Suprapubic skin (tissue), 4 donors: ENCODE measurements around the gene CBX4. TPM values are rescaled to one million over a fixed set of nuclear protein-coding genes. Genes with fewer than 3 reads are reported as not detected.

Experiments
- DNase-seq, 2 donors: peaks; one replicate each; pipeline ENCODE4 v3.0.0-alpha.2; 2019; ENCODE audit warnings: low spot score in 2 of 2
- H3K27ac ChIP-seq: fragments of 200-600 bp; sonication (generic); one replicate; pipeline ENCODE4 v1.5.1; 2019
- H3K27me3 ChIP-seq: fragments of 200-600 bp; sonication (generic); one replicate; pipeline ENCODE4 v1.5.1; 2019
- H3K36me3 ChIP-seq: fragments of 200-600 bp; sonication (generic); one replicate; pipeline ENCODE4 v1.5.1; 2019
- H3K4me1 ChIP-seq: fragments of 200-600 bp; sonication (generic); one replicate; pipeline ENCODE4 v1.5.1; 2019
- H3K4me3 ChIP-seq: fragments of 200-600 bp; sonication (generic); one replicate; pipeline ENCODE4 v1.5.1; 2019; ENCODE audit warnings: mild to moderate bottlenecking
- H3K9me3 ChIP-seq: fragments of 200-600 bp; sonication (generic); one replicate; pipeline ENCODE4 v1.5.1; 2019
- CTCF ChIP-seq, 2 donors: fragments of 200-600 bp in 1 of 2; fragments of 450-650 bp in 1 of 2; sonication (generic) in 1 of 2; IDR thresholded peaks; one replicate each; pipeline ENCODE4 v1.5.1; 2016 to 2019; ENCODE audit warnings: antibody characterized with exemption in 2 of 2, mild to moderate bottlenecking in 1 of 2, moderate library complexity in 1 of 2
- EP300 ChIP-seq: sonication (generic); formaldehyde crosslinking; IDR thresholded peaks from one replicate; pipeline ENCODE4 v1.6.1; 2017; ENCODE audit warnings: antibody characterized with exemption
- POLR2A ChIP-seq, 2 donors: fragments of 450-650 bp; IDR thresholded peaks; one replicate each; pipeline ENCODE4 v1.6.1; 2017; ENCODE audit warnings: antibody characterized with exemption in 2 of 2, mild to moderate bottlenecking in 2 of 2, moderate library complexity in 2 of 2
- POLR2AphosphoS5 ChIP-seq, 3 donors: sonication (generic); formaldehyde crosslinking; IDR thresholded peaks; one replicate each; pipeline ENCODE4 v1.6.1; 2017; ENCODE audit warnings: antibody characterized with exemption in 3 of 3
- WGBS: methylation state at CpG from one replicate; pipeline ENCODE4 v1.1.5; 2018; 5-methylcytosine and 5-hydroxymethylcytosine counted together
- total RNA-seq, 4 donors: library from RNA; depleted of rRNA; stranded (reverse); fragments of >200 nt; gene quantifications; one replicate each; pipeline ENCODE4 v1.1.0, GENCODE V29; 2016

The CBX4 gene
- total RNA-seq, 4 donors from 2014 or later = 33.0 to 47.7 (median 38.0) TPM

DNA sequence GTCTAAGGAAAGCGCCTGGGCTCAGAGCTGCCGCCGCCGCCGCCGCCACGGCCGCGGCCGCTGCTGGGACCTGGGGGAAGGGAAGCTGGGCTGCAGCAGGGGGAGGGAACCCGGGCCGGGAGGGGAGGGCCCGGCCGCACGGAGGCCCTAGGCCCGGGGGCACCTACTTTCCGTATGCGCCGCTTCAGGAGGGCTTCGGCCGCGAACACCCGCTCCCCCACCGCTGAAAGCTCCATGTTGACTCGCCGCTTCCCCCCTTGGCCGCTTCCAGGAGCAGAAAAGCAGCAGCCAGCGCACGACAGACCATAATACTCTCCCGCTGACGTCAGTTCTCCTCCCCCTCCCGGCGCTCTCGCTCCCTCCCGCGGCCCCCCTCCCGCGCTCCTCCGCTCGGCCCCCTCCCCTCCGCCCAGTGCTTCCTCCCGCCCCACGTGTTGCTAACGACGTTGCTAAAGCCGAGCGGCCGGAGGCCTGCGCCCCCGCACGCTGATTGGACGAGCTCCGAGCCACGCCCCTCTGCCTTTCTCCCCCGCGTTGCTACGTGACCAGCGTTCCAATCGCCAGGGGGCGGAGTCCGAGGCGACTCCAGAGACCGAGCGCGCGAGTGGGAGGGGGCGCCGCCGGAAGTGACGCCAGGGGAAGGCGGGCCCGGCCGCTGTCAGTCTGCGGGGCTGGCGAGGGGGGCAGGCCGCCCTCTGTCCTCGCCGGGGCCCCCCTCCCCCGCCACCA is 42.3 kb downstream of the CBX4 start, which contains the start of gene CBX8:
Gene CBX8 (minus strand): TSS at position 315 of the 729 bp plus-strand sequence. CDS start 79 bp downstream, at position 236.
- TF ChIP-seq POLR2AphosphoS5 (IDR thresholded peaks at IDR 0.05) (peak in 2 of 3 donors; percentile 36 to 63), POLR2A (IDR thresholded peaks at IDR 0.05) (no peak), EP300 (no peak), CTCF (IDR thresholded peaks at IDR 0.05) (peak in 1 of 2 donors; percentile 19)
- peak within 1 kb of the TSS; percentile 76 for H3K27ac ChIP-seq
- H3K27me3 ChIP-seq = peaks cover 60% of the 10 kb centered on the region
- no CpG with 5 or more reads among the region's 79 CpGs for WGBS
- H3K36me3 ChIP-seq = peaks cover 6% of the 10 kb centered on the region
- peak within 1 kb of the TSS; percentile 78 for H3K4me3 ChIP-seq
- H3K9me3 ChIP-seq = no peaks in the 10 kb centered on the region
- peak; percentile 100 for DNase-seq
- H3K4me1 ChIP-seq = peaks cover 69% of the 10 kb centered on the region

DNA sequence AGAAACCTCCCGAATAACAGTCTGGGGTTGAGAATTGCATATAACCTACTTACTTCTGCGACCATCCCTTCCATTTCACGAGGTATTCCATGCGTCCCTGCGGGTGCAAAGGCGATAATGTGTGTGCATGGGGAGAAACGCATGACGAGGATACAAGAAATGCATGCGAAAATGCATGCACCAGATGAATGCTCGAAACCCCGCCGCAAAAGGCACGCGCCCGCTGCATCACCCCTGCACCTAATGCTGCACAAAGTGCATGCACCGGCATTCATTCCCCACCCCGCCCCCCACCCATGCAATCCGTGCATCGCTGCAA is 42.8 kb downstream of the CBX4 start:
- H3K36me3 ChIP-seq = peaks cover 6% of the 10 kb centered on the region
- H3K4me3 ChIP-seq = peak overlapping the region; percentile 78
- 2% methylated on average over 10 of the region's 19 CpGs for WGBS
- TF ChIP-seq CTCF (IDR thresholded peaks at IDR 0.05) (no peak), POLR2AphosphoS5 (IDR thresholded peaks at IDR 0.05) (no peak), POLR2A (IDR thresholded peaks at IDR 0.05) (no peak)
- DNase-seq = no peak
- H3K4me1 ChIP-seq = peaks cover 71% of the 10 kb centered on the region
- H3K27ac ChIP-seq = no peak overlapping the region
- no peaks in the 10 kb centered on the region for H3K9me3 ChIP-seq
- peaks cover 60% of the 10 kb centered on the region for H3K27me3 ChIP-seq

- WGBS = 76% methylated on average over 8 of the region's 8 CpGs
- peaks cover 71% of the 10 kb centered on the region for H3K4me1 ChIP-seq
- peaks cover 60% of the 10 kb centered on the region for H3K27me3 ChIP-seq
These were observed 43.3 kb downstream of the CBX4 start for GRCh38 chr17:79795795-79796443.

DNA sequence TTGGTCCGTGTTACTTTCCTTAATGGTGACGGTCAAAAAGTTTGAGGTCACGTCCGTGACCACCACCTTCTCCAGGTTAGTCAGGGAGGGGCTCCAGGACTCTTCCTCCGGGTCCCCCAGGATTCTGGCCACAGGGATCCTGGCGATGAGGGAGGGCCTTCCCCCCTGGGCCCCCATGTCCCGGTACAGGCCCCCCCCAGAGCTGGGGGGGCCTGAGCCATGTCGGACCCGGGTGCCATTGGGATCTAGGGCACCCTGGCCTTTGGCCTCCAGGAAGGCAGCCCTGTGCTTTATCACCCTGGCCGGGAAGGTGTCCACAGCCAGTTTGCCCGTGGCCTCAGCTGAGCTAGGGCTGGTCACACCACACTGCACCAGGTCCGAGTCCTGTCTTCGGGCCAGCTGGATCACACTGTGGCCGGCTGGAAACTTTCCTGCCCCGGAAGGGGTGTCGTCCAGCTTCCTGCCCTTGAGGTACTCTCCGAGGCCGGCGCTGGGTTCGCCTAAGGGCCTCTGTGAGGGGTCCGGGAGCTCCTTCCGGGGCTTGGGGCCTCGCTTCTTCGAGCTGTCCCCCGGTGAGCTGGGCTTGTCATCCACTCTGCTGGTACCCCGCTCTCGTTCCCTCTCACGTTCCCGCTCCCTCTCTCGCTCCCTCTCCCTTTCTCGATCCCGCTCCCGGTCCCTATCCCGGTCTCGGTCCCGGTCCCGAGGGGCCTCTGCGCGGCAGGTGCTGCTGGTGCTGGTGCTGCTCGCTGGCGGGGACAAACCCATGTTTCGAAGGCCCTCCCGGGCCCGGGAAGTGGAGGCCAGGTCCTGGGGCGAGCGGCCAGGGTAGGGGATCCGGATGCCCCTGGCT is 44.4 kb downstream of the CBX4 start:
- Histone ChIP-seq H3K4me3 (no peak overlapping the region), H3K27ac (no peak overlapping the region), H3K9me3 (no peaks in the 10 kb centered on the region), H3K27me3 (peaks cover 60% of the 10 kb centered on the region), H3K36me3 (peaks cover 6% of the 10 kb centered on the region), H3K4me1 (peaks cover 70% of the 10 kb centered on the region)
- WGBS = 93% methylated on average over 34 of the region's 47 CpGs
- TF ChIP-seq EP300 (no peak), POLR2AphosphoS5 (IDR thresholded peaks at IDR 0.05) (no peak), CTCF (IDR thresholded peaks at IDR 0.05) (no peak), POLR2A (IDR thresholded peaks at IDR 0.05) (no peak)
- DNase-seq = no peak

More at GRCh38 chr17:79795795-79796443, 43.3 kb downstream of the CBX4 start:
- Histone ChIP-seq H3K9me3 (no peaks in the 10 kb centered on the region), H3K4me3 (peak overlapping the region; percentile 78), H3K27ac (no peak overlapping the region), H3K36me3 (peaks cover 6% of the 10 kb centered on the region)
- no peak for DNase-seq
- TF ChIP-seq POLR2A (IDR thresholded peaks at IDR 0.05) = no peak
- no peak for TF ChIP-seq CTCF (IDR thresholded peaks at IDR 0.05)
- no peak for TF ChIP-seq POLR2AphosphoS5 (IDR thresholded peaks at IDR 0.05)
- TF ChIP-seq EP300 = no peak
